ENCODE measurements around the gene MICOS13.

DNA sequence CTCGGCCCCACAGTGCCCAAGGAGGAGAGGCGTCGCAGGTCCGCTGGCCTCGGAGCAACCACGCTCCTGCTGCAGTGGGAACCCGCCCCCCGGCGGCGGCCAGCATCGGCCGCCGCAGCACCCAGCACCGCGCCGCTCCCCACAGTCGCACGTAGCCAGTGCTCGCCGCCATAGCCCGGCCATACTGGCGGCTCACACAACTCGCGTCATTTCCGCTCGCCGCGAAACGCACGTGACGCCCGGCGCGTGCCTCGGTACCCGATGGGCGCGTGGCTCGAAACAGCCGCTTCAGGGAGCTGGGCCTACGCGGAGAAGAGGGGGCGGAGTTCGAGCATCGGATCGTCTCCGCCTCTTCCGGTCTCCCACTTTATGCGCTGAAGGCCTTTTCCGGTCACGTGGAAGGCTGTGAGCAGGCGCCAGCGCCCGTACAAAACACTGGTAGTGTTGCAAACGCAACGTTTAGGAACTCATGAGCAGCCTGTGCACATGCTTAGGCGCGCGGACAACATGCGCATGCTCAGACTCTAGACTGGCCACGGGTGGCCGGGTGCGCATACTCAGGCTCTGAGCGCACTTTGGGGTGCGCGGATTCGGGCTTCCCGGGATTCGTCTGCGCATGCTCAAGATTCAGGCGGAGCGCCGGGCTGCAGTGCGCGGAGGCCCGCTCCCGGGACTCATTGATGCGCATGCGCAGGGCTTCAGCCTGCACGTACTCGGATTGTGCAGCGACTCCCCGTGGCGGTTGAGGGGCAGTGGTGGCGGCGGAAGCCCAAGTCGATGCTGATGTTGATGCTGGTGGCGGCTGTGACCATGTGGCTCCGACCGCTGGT lies 39.9 kb upstream of the MICOS13 start, which contains the start of the genes CATSPERD and LONP1:
- TF ChIP-seq, protein P1, sequence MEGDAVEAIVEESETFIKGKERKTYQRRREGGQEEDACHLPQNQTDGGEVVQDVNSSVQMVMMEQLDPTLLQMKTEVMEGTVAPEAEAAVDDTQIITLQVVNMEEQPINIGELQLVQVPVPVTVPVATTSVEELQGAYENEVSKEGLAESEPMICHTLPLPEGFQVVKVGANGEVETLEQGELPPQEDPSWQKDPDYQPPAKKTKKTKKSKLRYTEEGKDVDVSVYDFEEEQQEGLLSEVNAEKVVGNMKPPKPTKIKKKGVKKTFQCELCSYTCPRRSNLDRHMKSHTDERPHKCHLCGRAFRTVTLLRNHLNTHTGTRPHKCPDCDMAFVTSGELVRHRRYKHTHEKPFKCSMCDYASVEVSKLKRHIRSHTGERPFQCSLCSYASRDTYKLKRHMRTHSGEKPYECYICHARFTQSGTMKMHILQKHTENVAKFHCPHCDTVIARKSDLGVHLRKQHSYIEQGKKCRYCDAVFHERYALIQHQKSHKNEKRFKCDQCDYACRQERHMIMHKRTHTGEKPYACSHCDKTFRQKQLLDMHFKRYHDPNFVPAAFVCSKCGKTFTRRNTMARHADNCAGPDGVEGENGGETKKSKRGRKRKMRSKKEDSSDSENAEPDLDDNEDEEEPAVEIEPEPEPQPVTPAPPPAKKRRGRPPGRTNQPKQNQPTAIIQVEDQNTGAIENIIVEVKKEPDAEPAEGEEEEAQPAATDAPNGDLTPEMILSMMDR (IDR thresholded peaks at IDR 0.05) = peak in 3 of 4 experiments; percentile 97 to 99 (median 98)
- peak; percentile 96 for TF ChIP-seq POLR2AphosphoS5 (IDR thresholded peaks at IDR 0.05)
